ENCODE results near the gene TPP1.

DNA sequence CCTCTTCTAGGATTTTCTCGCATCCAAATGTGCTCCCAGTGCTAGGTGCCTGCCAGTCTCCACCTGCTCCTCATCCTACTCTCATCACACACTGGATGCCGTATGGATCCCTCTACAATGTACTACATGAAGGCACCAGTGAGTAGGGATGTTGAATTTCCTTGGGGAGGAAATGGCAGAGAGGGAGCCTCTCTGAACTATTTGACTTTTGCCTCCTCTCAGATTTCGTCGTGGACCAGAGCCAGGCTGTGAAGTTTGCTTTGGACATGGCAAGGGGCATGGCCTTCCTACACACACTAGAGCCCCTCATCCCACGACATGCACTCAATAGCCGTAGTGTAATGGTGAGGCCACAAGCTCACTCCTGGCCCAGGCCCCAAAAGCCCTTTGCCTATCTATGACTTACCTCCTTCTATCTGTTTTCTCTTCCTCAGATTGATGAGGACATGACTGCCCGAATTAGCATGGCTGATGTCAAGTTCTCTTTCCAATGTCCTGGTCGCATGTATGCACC lies 9.7 kb downstream of the TPP1 start:
- TF ChIP-seq, protein P1, sequence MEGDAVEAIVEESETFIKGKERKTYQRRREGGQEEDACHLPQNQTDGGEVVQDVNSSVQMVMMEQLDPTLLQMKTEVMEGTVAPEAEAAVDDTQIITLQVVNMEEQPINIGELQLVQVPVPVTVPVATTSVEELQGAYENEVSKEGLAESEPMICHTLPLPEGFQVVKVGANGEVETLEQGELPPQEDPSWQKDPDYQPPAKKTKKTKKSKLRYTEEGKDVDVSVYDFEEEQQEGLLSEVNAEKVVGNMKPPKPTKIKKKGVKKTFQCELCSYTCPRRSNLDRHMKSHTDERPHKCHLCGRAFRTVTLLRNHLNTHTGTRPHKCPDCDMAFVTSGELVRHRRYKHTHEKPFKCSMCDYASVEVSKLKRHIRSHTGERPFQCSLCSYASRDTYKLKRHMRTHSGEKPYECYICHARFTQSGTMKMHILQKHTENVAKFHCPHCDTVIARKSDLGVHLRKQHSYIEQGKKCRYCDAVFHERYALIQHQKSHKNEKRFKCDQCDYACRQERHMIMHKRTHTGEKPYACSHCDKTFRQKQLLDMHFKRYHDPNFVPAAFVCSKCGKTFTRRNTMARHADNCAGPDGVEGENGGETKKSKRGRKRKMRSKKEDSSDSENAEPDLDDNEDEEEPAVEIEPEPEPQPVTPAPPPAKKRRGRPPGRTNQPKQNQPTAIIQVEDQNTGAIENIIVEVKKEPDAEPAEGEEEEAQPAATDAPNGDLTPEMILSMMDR (IDR thresholded peaks at IDR 0.05), result no peak
- no peak for TF ChIP-seq POLR2A (IDR thresholded peaks at IDR 0.05; ENCODE audit: low read length)
